Endothelial cell of umbilical vein (primary cell): ENCODE data around the gene HIP1R.
"Not testable (repeated sequence)": the region's sequence is repeated elsewhere in the genome, so short reads cannot be mapped to it uniquely, and the experiment has no call there.

Source experiments
- MYC ChIP-seq: IDR thresholded peaks from one replicate; pipeline ENCODE4 v1.6.1; 2011; ENCODE audit warnings: mild to moderate bottlenecking, low read depth, low read length
- POLR2A ChIP-seq: IDR thresholded peaks from 2 replicates; pipeline ENCODE4 v1.6.1; 2012; ENCODE audit warnings: low read depth, mild to moderate bottlenecking, control low read depth, low read length
- TF ChIP-seq, protein P1 (sequence below): IDR thresholded peaks from 2 replicates; pipeline ENCODE4 v1.6.1; 2011; ENCODE audit not compliant: insufficient read depth, insufficient read length

DNA sequence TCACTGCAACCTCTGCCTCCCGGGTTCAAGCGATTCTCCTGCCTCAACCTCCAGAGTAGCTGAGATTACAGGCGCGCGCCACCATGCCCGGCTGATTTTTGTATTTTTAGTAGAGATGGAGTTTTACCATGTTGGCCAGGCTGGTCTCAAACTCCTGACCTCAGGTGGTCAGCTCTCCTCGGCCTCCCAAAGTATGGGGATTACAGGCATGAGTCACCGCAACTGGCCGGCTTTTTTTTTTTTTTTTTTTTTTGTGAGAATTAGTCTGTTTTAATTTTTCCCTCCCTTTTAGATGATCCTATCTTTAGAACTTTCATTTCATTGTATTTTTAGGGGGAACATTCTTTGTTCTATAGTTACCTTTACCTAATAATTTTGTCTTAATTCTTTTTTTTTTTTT lies 30.3 kb upstream of the HIP1R start:
- TF ChIP-seq, protein P1, sequence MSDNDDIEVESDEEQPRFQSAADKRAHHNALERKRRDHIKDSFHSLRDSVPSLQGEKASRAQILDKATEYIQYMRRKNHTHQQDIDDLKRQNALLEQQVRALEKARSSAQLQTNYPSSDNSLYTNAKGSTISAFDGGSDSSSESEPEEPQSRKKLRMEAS = not testable (repeated sequence)
- not testable (repeated sequence) for TF ChIP-seq MYC, POLR2A
